ENCODE measurements around the gene KATNAL2.
"Not testable (repeated sequence)": the region's sequence is repeated elsewhere in the genome, so short reads cannot be mapped to it uniquely, and the experiment has no call there.

KATNAL2 gene

GRCh38 chr18:46939337-46939963, 22.0 kb downstream of the KATNAL2 start:
- no peak for DNase-seq

GRCh38 chr18:46939998-46940571, 22.7 kb downstream of the KATNAL2 start:
- DNase-seq, result no peak

GRCh38 chr18:46942646-46943045, 25.2 kb downstream of the KATNAL2 start:
- no peak for DNase-seq

- DNase-seq, result peak; percentile 89
Measured at GRCh38 chr18:46946656-46947282, 29.4 kb downstream of the KATNAL2 start.

- DNase-seq, result peak; percentile 16
Measured at GRCh38 chr18:46950064-46950656, 32.8 kb downstream of the KATNAL2 start.

- no peak for DNase-seq
Measured at GRCh38 chr18:46953195-46953594, 35.8 kb downstream of the KATNAL2 start.

- DNase-seq, result no peak
Measured at GRCh38 chr18:46958209-46958608, 40.8 kb downstream of the KATNAL2 start.

- DNase-seq, result not testable (repeated sequence)
Measured at GRCh38 chr18:46963656-46964578, 46.5 kb downstream of the KATNAL2 start.

GRCh38 chr18:46964579-46965293, 47.3 kb downstream of the KATNAL2 start:
- DNase-seq, result not testable (repeated sequence)

- not testable (repeated sequence) for DNase-seq
Measured at GRCh38 chr18:46966266-46966665, 48.9 kb downstream of the KATNAL2 start.

GRCh38 chr18:46969551-46969950, 52.1 kb downstream of the KATNAL2 start:
- not testable (repeated sequence) for DNase-seq

GRCh38 chr18:47019870-47020269, 102.5 kb downstream of the KATNAL2 start:
- not testable (repeated sequence) for DNase-seq

- not testable (repeated sequence) for DNase-seq
Measured at GRCh38 chr18:47020757-47021156, 103.4 kb downstream of the KATNAL2 start.

- DNase-seq, result not testable (repeated sequence)
Measured at GRCh38 chr18:47022821-47023220, 105.4 kb downstream of the KATNAL2 start.

GRCh38 chr18:47023769-47024465, 106.5 kb downstream of the KATNAL2 start:
- DNase-seq, result not testable (repeated sequence)

- DNase-seq, result not testable (repeated sequence)
Measured at GRCh38 chr18:47025557-47026174, 108.3 kb downstream of the KATNAL2 start.

- DNase-seq, result not testable (repeated sequence)
Measured at GRCh38 chr18:47028738-47029137, 111.3 kb downstream of the KATNAL2 start.

GRCh38 chr18:47029684-47030353, 112.4 kb downstream of the KATNAL2 start:
- not testable (repeated sequence) for DNase-seq

GRCh38 chr18:47030887-47031286, 113.5 kb downstream of the KATNAL2 start:
- DNase-seq, result not testable (repeated sequence)

GRCh38 chr18:47032945-47033344, 115.5 kb downstream of the KATNAL2 start:
- DNase-seq, result no peak

Measured in NCI-H1105 (cell line).